Left renal cortex interstitium (tissue), 4 donors: Measurements from ENCODE around the gene GGT5. TPM values are rescaled to one million over a fixed set of nuclear protein-coding genes. Genes with fewer than 3 reads are reported as not detected.
"Not testable (repeated sequence)": the region's sequence is repeated elsewhere in the genome, so short reads cannot be mapped to it uniquely, and the experiment has no call there.

Source experiments
- DNase-seq, 4 donors: peaks; one replicate each; pipeline ENCODE4 v3.0.0-alpha.2; 2013; ENCODE audit warnings: low read depth in 4 of 4, low spot score in 2 of 4, missing footprints in 1 of 4
- polyA plus RNA-seq, 4 donors: library from polyadenylated mRNA; unstranded; fragments of 120-200 nt; gene quantifications; one replicate each; pipeline ENCODE4 v1.2.1, GENCODE V29; 2013; ENCODE audit not compliant: insufficient read length in 4 of 4

GGT5 gene
- polyA plus RNA-seq, 4 donors: 15.6 to 18.6 (median 16.6) TPM

GRCh38 chr22:24207264-24208011, 37.4 kb downstream of the GGT5 start:
- no peak for DNase-seq

GRCh38 chr22:24206460-24207263, 38.2 kb downstream of the GGT5 start:
- DNase-seq: not testable (repeated sequence)

DNA sequence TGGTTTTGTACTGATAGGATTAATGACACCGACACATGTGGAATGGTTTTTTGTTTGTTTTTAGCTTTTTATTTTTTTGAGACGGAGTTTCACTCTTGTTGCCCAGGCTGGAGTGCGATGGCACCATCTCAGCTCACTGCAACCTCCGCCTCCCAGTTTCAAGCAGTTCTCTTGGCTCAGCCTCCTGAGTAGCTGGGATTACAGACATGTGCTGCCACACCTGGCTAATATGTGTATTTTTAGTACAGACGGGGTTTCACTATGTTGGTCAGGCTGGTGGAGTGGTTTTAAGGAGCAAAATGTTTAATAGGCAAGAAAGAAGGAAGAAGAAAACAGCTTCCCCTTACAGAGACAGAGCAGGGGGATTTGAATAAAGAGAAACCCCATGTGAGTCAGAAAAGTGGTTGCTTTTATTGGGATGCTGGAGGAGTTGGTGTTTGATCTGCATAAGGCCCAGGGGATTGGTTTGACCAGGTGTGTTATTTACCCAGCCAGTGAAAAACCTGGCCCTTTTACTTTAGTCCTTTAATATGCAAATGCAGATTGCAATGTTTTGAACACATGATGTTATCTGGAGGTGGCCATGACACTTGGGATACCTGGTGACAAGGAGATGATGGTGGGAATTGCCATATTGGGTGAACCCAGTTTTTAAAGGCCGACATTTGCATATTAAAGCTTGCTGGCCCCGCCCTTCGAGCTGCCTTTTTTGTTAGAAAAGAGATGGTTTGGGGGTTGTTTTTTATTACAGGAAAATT, 39.3 kb downstream of the GGT5 start:
- DNase-seq: no peak

DNA sequence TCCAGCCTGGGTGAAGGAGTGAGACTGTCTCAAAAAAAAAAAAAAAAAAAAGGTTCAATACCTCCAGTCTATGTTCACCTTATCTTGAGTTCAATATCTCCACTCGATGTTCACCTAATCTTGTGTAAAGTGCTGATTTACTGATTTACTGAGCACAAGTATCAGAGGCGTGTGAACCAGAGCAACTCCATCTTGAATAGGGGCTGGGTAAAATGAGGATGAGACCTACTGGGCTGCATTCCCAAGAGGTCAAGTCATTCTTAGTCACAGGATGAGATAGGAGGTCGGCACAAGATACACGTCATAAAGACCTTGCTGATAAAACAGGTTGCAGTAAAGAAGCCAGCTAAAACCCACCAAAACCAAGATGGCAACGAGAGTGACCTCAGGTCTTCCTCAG, 41.0 kb downstream of the GGT5 start:
- DNase-seq: not testable (repeated sequence)

GRCh38 chr22:24201681-24202614, 42.9 kb downstream of the GGT5 start:
- DNase-seq: no peak

DNA sequence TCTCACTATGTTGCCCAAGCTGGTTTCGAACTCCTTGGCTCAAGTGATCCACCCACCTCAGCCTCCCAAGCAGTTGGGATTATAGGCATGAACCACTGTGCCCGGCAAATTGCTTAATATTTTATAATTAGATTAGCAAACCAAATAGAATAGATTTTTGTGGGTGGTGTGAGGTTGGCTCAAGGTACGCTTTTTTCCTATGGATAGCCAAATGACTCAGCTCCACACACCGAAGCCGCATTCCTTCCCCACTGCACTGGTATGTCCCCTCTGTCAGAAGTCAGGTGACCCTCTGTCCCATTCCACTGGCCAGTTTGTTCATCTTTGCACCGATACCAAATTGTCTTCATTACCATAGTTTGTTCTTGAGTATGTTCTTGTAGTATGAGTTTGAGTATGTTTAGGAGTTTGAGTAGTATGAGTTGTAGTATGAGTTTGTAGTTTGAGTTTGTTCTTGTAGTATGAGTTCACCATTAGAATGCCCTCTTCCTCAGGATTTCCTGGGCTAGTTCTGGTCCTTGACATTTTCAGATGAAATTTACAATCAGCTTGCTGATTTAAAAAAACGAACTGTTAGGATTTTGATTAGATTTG, 44.2 kb downstream of the GGT5 start:
- DNase-seq: no peak

GRCh38 chr22:24198682-24199052, 46.2 kb downstream of the GGT5 start:
- DNase-seq: no peak

- no peak for DNase-seq
Observed at GRCh38 chr22:24191893-24192292, 53.0 kb downstream of the GGT5 start.

DNA sequence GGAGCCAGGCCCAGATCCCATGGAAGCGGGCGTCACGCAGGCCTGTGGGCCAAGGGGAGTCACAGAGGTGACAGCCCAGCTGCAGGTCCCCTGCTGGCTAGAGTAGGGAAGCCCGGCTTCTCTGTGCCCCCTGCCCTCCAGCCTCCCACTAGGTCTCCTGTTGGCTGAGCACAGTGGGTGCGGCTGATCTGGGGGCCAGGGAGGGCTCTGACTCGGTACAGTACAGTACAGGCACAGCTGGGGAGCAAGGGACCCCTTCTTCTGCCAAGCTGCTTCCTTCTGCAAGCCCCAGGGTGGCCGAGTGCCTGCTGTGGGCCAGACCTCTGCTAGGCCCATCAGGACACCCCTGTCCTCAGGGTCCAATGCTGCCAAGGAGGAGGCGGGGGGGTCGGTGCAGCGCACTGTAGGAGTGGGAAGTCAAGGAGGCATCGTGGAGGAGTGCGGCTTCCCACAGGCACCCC, 53.5 kb downstream of the GGT5 start:
- no peak for DNase-seq

DNA sequence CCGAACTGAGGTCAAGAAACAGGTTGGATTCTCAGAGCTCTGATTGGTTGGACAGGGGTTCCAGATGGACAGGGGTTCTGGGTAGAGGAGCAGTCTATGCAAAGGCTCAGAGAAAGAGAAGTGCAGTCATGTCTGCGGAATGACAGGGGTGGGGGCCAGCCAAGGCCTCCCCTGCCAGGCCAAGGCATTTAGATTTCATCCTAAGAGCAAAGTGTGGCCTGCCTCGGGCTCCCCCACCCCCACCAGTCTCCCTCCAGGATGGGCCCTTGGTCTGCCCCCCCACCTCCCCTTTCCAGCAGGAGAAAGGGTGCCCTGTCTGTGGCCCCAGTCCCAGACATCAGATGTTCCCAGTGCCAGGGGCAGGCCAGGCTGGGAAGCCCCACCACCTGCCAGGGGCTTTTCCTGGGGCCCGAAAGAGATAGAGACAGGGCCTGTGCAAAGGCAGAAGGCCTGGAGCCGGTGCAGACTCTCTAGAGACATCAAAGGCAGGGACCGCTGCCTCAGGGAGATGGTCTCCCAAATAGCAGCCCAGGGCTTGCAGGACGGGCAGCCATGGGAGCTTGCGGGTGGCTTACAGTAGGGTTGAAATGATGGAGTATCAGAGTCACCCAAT, 54.2 kb downstream of the GGT5 start:
- DNase-seq: no peak

- no peak for DNase-seq
Observed at GRCh38 chr22:24190159-24190540, 54.7 kb downstream of the GGT5 start.

DNA sequence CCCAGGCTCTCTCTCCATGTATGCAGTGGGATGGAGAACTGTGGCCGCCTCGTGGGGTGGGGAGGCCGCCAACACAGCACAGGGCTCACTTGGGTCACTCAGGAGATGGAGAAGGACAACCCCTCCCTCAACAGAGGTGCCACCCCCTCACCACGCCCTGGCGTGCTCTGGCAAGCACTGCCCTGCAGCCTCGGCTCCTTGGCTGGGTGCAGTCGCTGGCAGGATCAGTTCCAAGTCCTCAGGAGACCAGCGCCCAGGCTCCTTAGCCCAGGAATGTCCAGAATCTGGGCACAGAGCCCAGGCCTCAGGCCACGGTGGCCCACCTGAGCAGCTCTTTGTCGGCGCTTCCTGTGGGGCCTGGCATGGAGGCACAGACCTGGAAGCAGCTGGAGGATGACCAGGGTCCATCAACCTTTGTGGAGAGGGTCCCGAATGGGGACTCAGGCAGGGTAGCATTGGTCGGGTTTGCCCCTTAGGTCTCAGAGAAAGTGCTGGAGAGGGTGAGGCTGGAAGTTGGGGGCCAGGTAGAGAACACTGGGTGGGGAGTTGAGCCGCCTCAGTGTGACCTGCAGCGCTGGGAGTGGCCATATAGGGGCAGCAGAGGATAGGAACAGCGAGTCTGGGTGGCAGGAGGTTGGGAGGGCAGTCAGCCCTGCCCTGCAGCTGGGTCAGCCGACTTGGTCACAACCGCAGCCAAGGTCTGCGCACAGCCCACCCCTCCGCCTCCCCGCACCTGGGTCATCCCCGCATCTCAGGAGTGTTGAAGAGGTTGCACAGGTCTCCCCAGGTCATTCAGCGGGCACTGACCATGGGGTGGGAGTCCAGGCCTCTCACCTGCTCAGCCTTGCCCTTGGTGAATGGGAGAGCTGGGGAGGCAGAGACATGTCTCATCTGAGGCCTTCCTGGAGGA, 55.4 kb downstream of the GGT5 start:
- no peak for DNase-seq

DNA sequence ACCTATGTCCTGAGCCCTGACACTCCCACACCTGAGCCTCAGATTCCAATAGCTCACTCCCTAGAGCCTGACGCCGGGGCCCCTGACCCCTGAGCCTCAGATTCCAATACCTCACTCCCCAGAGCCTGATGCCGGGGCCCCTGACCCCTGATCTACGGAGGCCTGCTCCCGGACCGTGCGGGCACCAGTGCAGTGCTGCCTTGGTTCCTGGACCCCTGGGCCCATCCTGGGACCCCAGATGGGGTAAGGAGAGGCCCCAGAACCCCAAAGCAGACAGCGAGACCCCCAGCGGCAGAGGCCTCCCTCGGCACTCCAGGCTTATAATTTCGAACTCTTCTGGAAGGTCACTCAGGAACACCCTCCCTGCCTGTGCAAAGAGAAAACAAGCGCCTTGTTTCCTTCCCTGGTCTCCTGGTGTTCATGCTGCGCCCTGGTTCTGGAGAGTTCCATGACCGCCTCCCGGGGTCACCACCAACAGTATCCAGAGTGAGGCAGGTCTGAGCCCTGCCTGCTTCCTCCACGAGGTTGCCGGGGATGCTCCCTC, 56.1 kb downstream of the GGT5 start:
- no peak for DNase-seq

GRCh38 chr22:24187731-24188644, 56.9 kb downstream of the GGT5 start:
- DNase-seq: no peak

DNA sequence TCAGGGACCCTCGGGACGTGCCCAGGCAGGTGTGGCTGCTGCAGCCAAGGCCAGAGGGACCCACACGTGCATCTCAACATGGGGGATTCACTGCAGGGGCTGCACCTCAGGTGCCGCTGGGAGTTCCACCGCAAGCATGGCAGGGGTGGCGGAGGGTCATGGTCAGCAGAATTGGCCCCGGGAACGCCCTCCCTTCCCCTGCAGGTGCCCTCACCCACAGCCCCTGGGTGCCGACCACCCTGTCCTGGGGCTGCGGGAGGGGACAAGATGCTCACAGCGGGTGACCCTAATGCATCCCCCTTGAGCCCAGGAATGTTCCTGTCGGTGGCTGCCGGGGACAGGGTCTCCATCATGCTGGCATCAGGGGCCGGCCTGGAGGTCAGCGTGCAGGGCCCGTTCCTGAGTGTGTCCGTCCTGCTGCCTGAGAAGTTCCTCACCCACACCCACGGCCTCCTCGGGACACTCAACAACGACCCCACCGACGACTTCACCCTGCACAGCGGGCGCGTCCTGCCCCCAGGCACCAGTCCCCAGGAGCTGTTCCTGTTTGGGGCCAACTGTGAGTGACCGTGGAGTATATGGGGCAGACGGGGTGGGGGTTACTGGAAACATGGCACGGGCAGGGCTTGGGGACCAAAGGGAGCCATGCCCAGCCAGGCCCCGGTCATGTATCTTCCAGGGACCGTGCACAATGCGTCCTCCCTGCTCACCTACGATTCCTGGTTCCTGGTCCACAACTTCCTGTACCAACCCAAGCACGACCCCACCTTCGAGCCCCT, 57.8 kb downstream of the GGT5 start:
- DNase-seq: no peak

GRCh38 chr22:24186352-24186740, 58.5 kb downstream of the GGT5 start:
- no peak for DNase-seq
